Small intestine (tissue), 7 donors: Measurements from ENCODE around the gene SH3RF3. TPM values are rescaled to one million over a fixed set of nuclear protein-coding genes. Genes with fewer than 3 reads are reported as not detected.
A peak's percentile ranks its signal among the peaks of the same experiment; 100 is the strongest.

Experiments
- DNase-seq, 2 donors: peaks; one replicate each; pipeline versions ENCODE4 v3.0.0 to v3.0.0-alpha.2; 2013
- FAIRE-seq: peaks from 2 replicates; lab custom pipeline; 2012; peaks lifted over from hg19 to GRCh38; lab: Jason Lieb, UNC
- H3K27ac ChIP-seq, 3 donors: one replicate each; pipeline ENCODE4 v1.5.1; 2013; ENCODE audit warnings: low read length in 2 of 3, mild to moderate bottlenecking in 2 of 3, control low read depth in 1 of 3, inconsistent platforms in 1 of 3, low read depth in 1 of 3, moderate library complexity in 1 of 3
- H3K27me3 ChIP-seq, 3 donors: one replicate each; pipeline ENCODE4 v1.6.1; 2013; ENCODE audit warnings: low read length in 3 of 3, inconsistent platforms in 1 of 3; ENCODE audit not compliant: control insufficient read depth in 3 of 3, insufficient read depth in 3 of 3
- H3K36me3 ChIP-seq, 3 donors: one replicate each; pipeline ENCODE4 v1.6.1; 2013; ENCODE audit warnings: low read length in 3 of 3, inconsistent platforms in 1 of 3, low read depth in 1 of 3, mild to moderate bottlenecking in 1 of 3, moderate library complexity in 1 of 3; ENCODE audit not compliant: control insufficient read depth in 3 of 3, insufficient read depth in 2 of 3
- H3K4me1 ChIP-seq, 3 donors: one replicate each; pipeline ENCODE4 v1.6.1; 2013; ENCODE audit warnings: low read length in 2 of 3, inconsistent platforms in 1 of 3, low read depth in 1 of 3, mild to moderate bottlenecking in 1 of 3, moderate library complexity in 1 of 3; ENCODE audit not compliant: control insufficient read depth in 3 of 3, insufficient read depth in 2 of 3
- H3K4me3 ChIP-seq, 3 donors: one replicate each; pipeline ENCODE4 v1.5.1; 2013; ENCODE audit warnings: low read length in 3 of 3, control low read depth in 1 of 3, inconsistent platforms in 1 of 3, low read depth in 1 of 3, mild to moderate bottlenecking in 1 of 3, moderate library complexity in 1 of 3
- H3K9me3 ChIP-seq, 2 donors: one replicate each; pipeline ENCODE4 v1.6.1; 2013; ENCODE audit warnings: low read depth in 1 of 2, low read length in 1 of 2; ENCODE audit not compliant: control insufficient read depth in 2 of 2, insufficient read depth in 1 of 2
- WGBS, 3 donors: extraction: QIAGEN DNeasy Blood & Tissue Kit; methylation state at CpG; one replicate each; pipeline ENCODE4 v1.1.7; 2013; 5-methylcytosine and 5-hydroxymethylcytosine counted together
- polyA plus RNA-seq, 4 donors: library from polyadenylated mRNA; stranded (reverse) in 3 of 4; unstranded in 1 of 4; fragments of 200-250 nt in 3 of 4; fragments of 120-200 nt in 1 of 4; gene quantifications; one replicate each; pipeline versions ENCODE4 v1.2.1 to v1.2.3, GENCODE V29; 2013
- donor health status: healthy with polysubstance abuse.
- donor health status: control.
- donor health status: control.
- donor health status: Bipolar disorder and iron deficiency.
- donor health status: healthy.

Gene SH3RF3
- polyA plus RNA-seq, 4 donors, result 0.22 to 3.9 (median 1.2) TPM

GRCh38 chr2:109523121-109523520 is 394.1 kb downstream of the SH3RF3 start:
- FAIRE-seq (no peak), DNase-seq (no peak)
- Histone ChIP-seq H3K9me3 (no peaks in the 10 kb centered on the region), H3K27ac (no peak overlapping the region), H3K4me1 (peaks cover 0 to 8% (median 0%) of the 10 kb centered on the region in 3 donors), H3K27me3 (no peaks in the 10 kb centered on the region), H3K36me3 (no peaks in the 10 kb centered on the region), H3K4me3 (no peak overlapping the region)
- WGBS, 3 donors, result 74 to 79% (median 76%) methylated on average over 6 of the region's 6 CpGs

- H3K36me3 ChIP-seq, result no peaks in the 10 kb centered on the region
- FAIRE-seq (no peak), DNase-seq (peak in 1 of 2 donors; percentile 21)
- H3K9me3 ChIP-seq, result no peaks in the 10 kb centered on the region
- no peaks in the 10 kb centered on the region for H3K27me3 ChIP-seq
- H3K27ac ChIP-seq, result no peak overlapping the region
- no peak overlapping the region for H3K4me3 ChIP-seq
- 76 to 89% (median 77%) methylated on average over 13 of the region's 13 CpGs for WGBS, 3 donors
- peaks cover 0 to 8% (median 0%) of the 10 kb centered on the region in 3 donors for H3K4me1 ChIP-seq
These were observed 394.7 kb downstream of the SH3RF3 start for GRCh38 chr2:109523536-109524361.

GRCh38 chr2:109525836-109526235 is 396.8 kb downstream of the SH3RF3 start:
- Histone ChIP-seq H3K36me3 (no peaks in the 10 kb centered on the region), H3K4me1 (peaks cover 0 to 8% (median 0%) of the 10 kb centered on the region in 3 donors), H3K27me3 (no peaks in the 10 kb centered on the region), H3K4me3 (no peak overlapping the region), H3K27ac (no peak overlapping the region), H3K9me3 (no peaks in the 10 kb centered on the region)
- DNase-seq, result no peak
- 68 to 82% (median 73%) methylated on average over 4 of the region's 4 CpGs for WGBS, 3 donors
- no peak for FAIRE-seq

- Histone ChIP-seq H3K9me3 (no peaks in the 10 kb centered on the region), H3K27ac (no peak overlapping the region), H3K36me3 (no peaks in the 10 kb centered on the region), H3K4me3 (no peak overlapping the region), H3K27me3 (no peaks in the 10 kb centered on the region), H3K4me1 (peaks cover 0 to 8% (median 0%) of the 10 kb centered on the region in 3 donors)
- DNase-seq (no peak), FAIRE-seq (no peak)
- 83 to 87% (median 87%) methylated on average over 11 of the region's 11 CpGs for WGBS, 3 donors
These were observed 397.5 kb downstream of the SH3RF3 start for GRCh38 chr2:109526442-109526970.

GRCh38 chr2:109527079-109527478 is 398.1 kb downstream of the SH3RF3 start:
- H3K27me3 ChIP-seq, result no peaks in the 10 kb centered on the region
- H3K9me3 ChIP-seq, result no peaks in the 10 kb centered on the region
- WGBS, 3 donors, result 82 to 87% (median 83%) methylated on average over 6 of the region's 6 CpGs
- no peak for FAIRE-seq
- no peak for DNase-seq
- H3K36me3 ChIP-seq, result no peaks in the 10 kb centered on the region
- H3K27ac ChIP-seq, result no peak overlapping the region
- peaks cover 0 to 2% (median 0%) of the 10 kb centered on the region in 3 donors for H3K4me1 ChIP-seq
- H3K4me3 ChIP-seq, result no peak overlapping the region

GRCh38 chr2:109527846-109528705 is 399.1 kb downstream of the SH3RF3 start:
- WGBS, 3 donors, result 82 to 86% (median 84%) methylated on average over 16 of the region's 16 CpGs
- DNase-seq (no peak), FAIRE-seq (no peak)

GRCh38 chr2:109528811-109529501 is 400.0 kb downstream of the SH3RF3 start:
- no peak overlapping the region for H3K4me3 ChIP-seq
- DNase-seq, result no peak
- peaks cover 0 to 3% (median 0%) of the 10 kb centered on the region in 3 donors for H3K27me3 ChIP-seq
- FAIRE-seq, result no peak
- H3K9me3 ChIP-seq, result no peaks in the 10 kb centered on the region
- 85 to 93% (median 90%) methylated on average over 21 of the region's 21 CpGs for WGBS, 3 donors
- H3K4me1 ChIP-seq, result no peaks in the 10 kb centered on the region
- H3K27ac ChIP-seq, result no peak overlapping the region
- no peaks in the 10 kb centered on the region for H3K36me3 ChIP-seq

More at GRCh38 chr2:109527846-109528705, 399.1 kb downstream of the SH3RF3 start:
- peaks cover 0 to 3% (median 0%) of the 10 kb centered on the region in 3 donors for H3K27me3 ChIP-seq
- H3K4me3 ChIP-seq, result no peak overlapping the region
- H3K4me1 ChIP-seq, result no peaks in the 10 kb centered on the region
- H3K36me3 ChIP-seq, result no peaks in the 10 kb centered on the region
- H3K9me3 ChIP-seq, result no peaks in the 10 kb centered on the region
- no peak overlapping the region for H3K27ac ChIP-seq
